Ovary (tissue), 3 donors: ENCODE measurements around the gene KMT5C.

Experiments
- CTCF ChIP-seq, 3 donors: fragments of 450-650 bp in 2 of 3; fragments of 200-600 bp in 1 of 3; IDR thresholded peaks; one replicate each; pipeline versions ENCODE4 v1.5.1 to v1.8.0; 2016 to 2022; ENCODE audit warnings: antibody characterized with exemption in 3 of 3, mild to moderate bottlenecking in 1 of 3
- POLR2A ChIP-seq: fragments of 450-650 bp; IDR thresholded peaks from one replicate; pipeline ENCODE4 v1.6.1; 2017; ENCODE audit warnings: antibody characterized with exemption, mild to moderate bottlenecking, moderate library complexity
- donor health status: DM: no; HTN: no; CAD: no.

DNA sequence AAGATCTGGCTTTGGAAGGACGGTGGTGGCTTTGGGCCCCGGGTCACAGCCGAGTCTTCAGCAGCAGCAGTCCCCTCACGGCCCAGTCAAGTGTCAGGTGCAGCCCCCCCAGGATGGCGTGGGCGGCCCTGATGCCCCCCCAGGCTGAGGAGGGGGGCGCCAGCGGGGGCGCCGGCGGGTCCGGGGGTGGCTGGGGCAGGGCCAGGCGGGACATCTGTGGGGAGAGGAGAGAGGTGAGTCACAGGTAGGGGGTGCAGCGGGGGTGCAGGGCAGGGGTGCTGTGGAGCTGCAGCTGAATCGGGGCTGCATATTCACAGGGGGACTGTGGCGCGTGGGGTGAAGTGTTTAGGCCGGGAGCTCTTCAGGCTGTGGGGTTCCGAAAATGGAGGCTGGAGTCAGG, 26.3 kb downstream of the KMT5C start:
- TF ChIP-seq CTCF (IDR thresholded peaks at IDR 0.05) (no peak), POLR2A (no peak)
